Liver (tissue), 3 donors: Measurements from ENCODE around the gene MGAT4C.

Experiments
- TF ChIP-seq, protein P1 (sequence below): fragments of 150-350 bp; IDR thresholded peaks from 2 replicates; pipeline ENCODE4 v1.5.1; 2017; ENCODE audit warnings: improper control_type of control experiment, low read depth, low read length; ENCODE audit not compliant: missing input control
- TF ChIP-seq, protein P2 (sequence below): IDR thresholded peaks from 2 replicates; pipeline ENCODE4 v1.6.1; 2016; ENCODE audit warnings: antibody characterized with exemption
- donor health status: healthy.
- donor health status: healthy.

DNA sequence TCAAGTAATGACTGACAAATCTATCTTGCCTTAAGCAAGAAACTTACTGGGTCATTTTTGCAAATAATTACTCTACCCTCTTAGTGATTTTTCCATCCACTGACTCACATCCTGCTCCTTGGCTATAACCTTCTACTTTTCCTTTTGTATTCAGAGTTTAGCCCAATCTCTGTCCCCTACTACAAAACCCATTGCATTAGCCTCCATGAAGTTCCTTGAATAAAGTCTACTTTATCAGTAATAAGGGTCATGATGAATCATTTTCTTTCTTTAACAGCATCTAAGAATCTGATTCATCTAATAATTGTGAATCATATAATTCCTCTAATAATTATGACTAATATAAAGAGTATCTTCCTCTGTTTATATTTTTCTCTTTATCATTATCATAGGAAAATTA lies 249.5 kb downstream of the MGAT4C start:
- TF ChIP-seq, protein P1, sequence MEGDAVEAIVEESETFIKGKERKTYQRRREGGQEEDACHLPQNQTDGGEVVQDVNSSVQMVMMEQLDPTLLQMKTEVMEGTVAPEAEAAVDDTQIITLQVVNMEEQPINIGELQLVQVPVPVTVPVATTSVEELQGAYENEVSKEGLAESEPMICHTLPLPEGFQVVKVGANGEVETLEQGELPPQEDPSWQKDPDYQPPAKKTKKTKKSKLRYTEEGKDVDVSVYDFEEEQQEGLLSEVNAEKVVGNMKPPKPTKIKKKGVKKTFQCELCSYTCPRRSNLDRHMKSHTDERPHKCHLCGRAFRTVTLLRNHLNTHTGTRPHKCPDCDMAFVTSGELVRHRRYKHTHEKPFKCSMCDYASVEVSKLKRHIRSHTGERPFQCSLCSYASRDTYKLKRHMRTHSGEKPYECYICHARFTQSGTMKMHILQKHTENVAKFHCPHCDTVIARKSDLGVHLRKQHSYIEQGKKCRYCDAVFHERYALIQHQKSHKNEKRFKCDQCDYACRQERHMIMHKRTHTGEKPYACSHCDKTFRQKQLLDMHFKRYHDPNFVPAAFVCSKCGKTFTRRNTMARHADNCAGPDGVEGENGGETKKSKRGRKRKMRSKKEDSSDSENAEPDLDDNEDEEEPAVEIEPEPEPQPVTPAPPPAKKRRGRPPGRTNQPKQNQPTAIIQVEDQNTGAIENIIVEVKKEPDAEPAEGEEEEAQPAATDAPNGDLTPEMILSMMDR: no peak
- TF ChIP-seq, protein P2, sequence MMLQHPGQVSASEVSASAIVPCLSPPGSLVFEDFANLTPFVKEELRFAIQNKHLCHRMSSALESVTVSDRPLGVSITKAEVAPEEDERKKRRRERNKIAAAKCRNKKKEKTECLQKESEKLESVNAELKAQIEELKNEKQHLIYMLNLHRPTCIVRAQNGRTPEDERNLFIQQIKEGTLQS: no peak
